Measurements from ENCODE around the gene ZNF320. TPM values are rescaled to one million over a fixed set of nuclear protein-coding genes. Genes with fewer than 3 reads are reported as not detected.
"Not testable (repeated sequence)": the region's sequence is repeated elsewhere in the genome, so short reads cannot be mapped to it uniquely, and the experiment has no call there.

Gene ZNF320
- total RNA-seq, 2 donors from 2014 or later: 18.3 to 26.1 TPM

GRCh38 chr19:52938761-52939160 is 41.3 kb upstream of the ZNF320 start:
- no peak for TF ChIP-seq CTCF (IDR thresholded peaks at IDR 0.05)
- ATAC-seq (ENCODE audit: insufficient number of reproducible peaks, low FRiP score, low read depth): no peak
- Histone ChIP-seq H3K9me3 (no peaks in the 10 kb centered on the region), H3K4me3 (no peak overlapping the region), H3K36me3 (no peaks in the 10 kb centered on the region), H3K27me3 (replicated peaks; ENCODE audit: insufficient read depth) (no peaks in the 10 kb centered on the region), H3K4me1 (ENCODE audit: control insufficient read depth in 1 of 2, low read depth in 2 of 2) (peaks cover 3 to 11% of the 10 kb centered on the region in 2 donors), H3K27ac (no peak overlapping the region)
- no peak for DNase-seq (ENCODE audit: low spot score)

GRCh38 chr19:52936954-52937325 is 39.5 kb upstream of the ZNF320 start:
- TF ChIP-seq CTCF (IDR thresholded peaks at IDR 0.05): no peak
- peaks cover 3 to 5% of the 10 kb centered on the region in 2 donors for H3K4me1 ChIP-seq (ENCODE audit: control insufficient read depth in 1 of 2, low read depth in 2 of 2)
- H3K36me3 ChIP-seq: no peaks in the 10 kb centered on the region
- no peak overlapping the region for H3K4me3 ChIP-seq
- ATAC-seq (ENCODE audit: insufficient number of reproducible peaks, low FRiP score, low read depth) (no peak), DNase-seq (ENCODE audit: low spot score) (no peak)
- no peaks in the 10 kb centered on the region for H3K27me3 ChIP-seq (replicated peaks; ENCODE audit: insufficient read depth)
- no peak overlapping the region for H3K27ac ChIP-seq
- no peaks in the 10 kb centered on the region for H3K9me3 ChIP-seq

- ATAC-seq (ENCODE audit: insufficient number of reproducible peaks, low FRiP score, low read depth) (no peak), DNase-seq (ENCODE audit: low spot score) (no peak)
- H3K4me1 ChIP-seq (ENCODE audit: control insufficient read depth in 1 of 2, low read depth in 2 of 2): peaks cover under 1% of the 10 kb centered on the region in 2 donors
- no peak overlapping the region for H3K27ac ChIP-seq
- TF ChIP-seq CTCF (IDR thresholded peaks at IDR 0.05): no peak
- no peaks in the 10 kb centered on the region for H3K27me3 ChIP-seq (replicated peaks; ENCODE audit: insufficient read depth)
- H3K4me3 ChIP-seq: no peak overlapping the region
- H3K36me3 ChIP-seq: no peaks in the 10 kb centered on the region
- no peaks in the 10 kb centered on the region for H3K9me3 ChIP-seq
Observed at GRCh38 chr19:52936151-52936953, 38.9 kb upstream of the ZNF320 start.

GRCh38 chr19:52935434-52935833 is 38.0 kb upstream of the ZNF320 start:
- ATAC-seq (ENCODE audit: insufficient number of reproducible peaks, low FRiP score, low read depth) (no peak), DNase-seq (ENCODE audit: low spot score) (no peak)
- Histone ChIP-seq H3K4me1 (ENCODE audit: control insufficient read depth in 1 of 2, low read depth in 2 of 2) (no peaks in the 10 kb centered on the region), H3K27me3 (replicated peaks; ENCODE audit: insufficient read depth) (no peaks in the 10 kb centered on the region), H3K27ac (no peak overlapping the region), H3K9me3 (no peaks in the 10 kb centered on the region), H3K4me3 (no peak overlapping the region), H3K36me3 (no peaks in the 10 kb centered on the region)
- no peak for TF ChIP-seq CTCF (IDR thresholded peaks at IDR 0.05)

- not testable (repeated sequence) for ATAC-seq (ENCODE audit: insufficient number of reproducible peaks, low FRiP score, low read depth); H3K4me3 ChIP-seq; H3K9me3 ChIP-seq; H3K36me3 ChIP-seq; H3K27me3 ChIP-seq (replicated peaks; ENCODE audit: insufficient read depth); DNase-seq (ENCODE audit: low spot score)
- H3K27ac ChIP-seq: peak overlapping the region; percentile 87 to 89
- H3K4me1 ChIP-seq (ENCODE audit: control insufficient read depth in 1 of 2, low read depth in 2 of 2): peaks cover 0 to 15% of the 10 kb centered on the region in 2 donors
Observed at GRCh38 chr19:52924641-52925040, 27.2 kb upstream of the ZNF320 start.
